ENCODE data around the gene TBC1D13.
A peak's percentile ranks its signal among the peaks of the same experiment; 100 is the strongest.
"Not testable (repeated sequence)": the region's sequence is repeated elsewhere in the genome, so short reads cannot be mapped to it uniquely, and the experiment has no call there.

Gene TBC1D13

GRCh38 chr9:128822407-128823042, 35.5 kb downstream of the TBC1D13 start:
- no peak for ATAC-seq

GRCh38 chr9:128823362-128823902, 36.4 kb downstream of the TBC1D13 start:
- no peak for ATAC-seq

GRCh38 chr9:128823903-128824406, 36.9 kb downstream of the TBC1D13 start:
- ATAC-seq = no peak

- no peak for ATAC-seq
These were observed 37.9 kb downstream of the TBC1D13 start for GRCh38 chr9:128824911-128825310.

GRCh38 chr9:128825923-128826700, 39.1 kb downstream of the TBC1D13 start:
- no peak for ATAC-seq

GRCh38 chr9:128828267-128828666, 41.2 kb downstream of the TBC1D13 start:
- no peak for ATAC-seq

- ATAC-seq = peak in 1 of 2 donors; percentile 1
These were observed 41.8 kb downstream of the TBC1D13 start for GRCh38 chr9:128828719-128829452.

- ATAC-seq = peak; percentile 98 to 99
These were observed 42.6 kb downstream of the TBC1D13 start, which contains the start of gene SPOUT1 for GRCh38 chr9:128829477-128830251. SPOUT1 (minus strand) TSS chr9:128829794; CDS start chr9:128829780, 14 bp downstream.

- no peak for ATAC-seq
These were observed 46.6 kb downstream of the TBC1D13 start for GRCh38 chr9:128833696-128834095.

- no peak for ATAC-seq
These were observed 48.5 kb downstream of the TBC1D13 start for GRCh38 chr9:128835246-128836210.

- no peak for ATAC-seq
These were observed 49.6 kb downstream of the TBC1D13 start for GRCh38 chr9:128836509-128837145.

GRCh38 chr9:128838338-128838737, 51.3 kb downstream of the TBC1D13 start:
- no peak for ATAC-seq

GRCh38 chr9:128840524-128840923, 53.5 kb downstream of the TBC1D13 start:
- ATAC-seq = no peak

- no peak for ATAC-seq
These were observed 54.8 kb downstream of the TBC1D13 start for GRCh38 chr9:128841694-128842492.

GRCh38 chr9:128843171-128843570, 56.1 kb downstream of the TBC1D13 start:
- ATAC-seq = not testable (repeated sequence)

- no peak for ATAC-seq
These were observed 58.3 kb downstream of the TBC1D13 start for GRCh38 chr9:128845186-128845931.

GRCh38 chr9:128846680-128847030, 59.6 kb downstream of the TBC1D13 start:
- no peak for ATAC-seq

GRCh38 chr9:128847803-128848202, 60.8 kb downstream of the TBC1D13 start:
- no peak for ATAC-seq

- not testable (repeated sequence) for ATAC-seq
These were observed 64.0 kb downstream of the TBC1D13 start for GRCh38 chr9:128851024-128851423.
